ENCODE measurements around the gene UGT2B17.
"Not testable (repeated sequence)": the region's sequence is repeated elsewhere in the genome, so short reads cannot be mapped to it uniquely, and the experiment has no call there.

The UGT2B17 gene

DNA sequence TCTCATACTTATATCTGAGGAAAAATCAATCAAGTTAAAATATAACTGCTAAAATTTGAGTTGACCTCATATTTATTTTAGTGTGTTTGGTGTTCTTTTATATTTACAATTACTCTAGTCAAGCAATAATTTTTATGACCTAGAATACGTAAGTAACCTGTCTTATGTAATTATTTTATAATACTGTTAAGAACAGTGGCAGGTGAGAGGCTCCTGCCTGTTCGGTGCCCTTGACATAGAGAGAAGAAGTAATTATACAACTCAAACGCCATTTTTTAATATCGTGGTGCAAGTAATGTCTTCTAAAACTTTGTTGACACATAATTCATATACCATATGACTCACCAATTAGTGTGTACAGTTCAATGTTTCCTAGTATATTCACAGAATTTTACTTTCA is 7.6 kb downstream of the UGT2B17 start:
- DNase-seq: not testable (repeated sequence)

DNA sequence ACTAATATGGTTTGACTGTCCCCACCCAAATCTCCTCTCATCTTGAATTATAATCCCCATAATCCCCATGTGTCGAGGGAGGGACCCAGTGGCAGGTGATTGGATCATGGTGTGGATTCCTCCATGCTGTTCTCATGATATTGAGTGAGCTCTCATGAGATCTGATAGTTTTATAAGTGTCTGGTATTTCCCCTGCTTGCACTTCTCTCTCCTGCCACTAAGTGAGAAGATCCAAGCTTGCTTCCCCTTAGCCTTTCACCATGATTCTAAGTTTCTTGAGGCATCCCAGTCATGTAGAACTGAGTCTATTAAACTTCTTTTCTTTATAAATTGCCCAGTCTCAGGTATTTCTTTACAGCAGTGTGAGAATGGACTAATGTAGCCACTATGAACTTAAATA is 9.8 kb downstream of the UGT2B17 start:
- DNase-seq: not testable (repeated sequence)

DNA sequence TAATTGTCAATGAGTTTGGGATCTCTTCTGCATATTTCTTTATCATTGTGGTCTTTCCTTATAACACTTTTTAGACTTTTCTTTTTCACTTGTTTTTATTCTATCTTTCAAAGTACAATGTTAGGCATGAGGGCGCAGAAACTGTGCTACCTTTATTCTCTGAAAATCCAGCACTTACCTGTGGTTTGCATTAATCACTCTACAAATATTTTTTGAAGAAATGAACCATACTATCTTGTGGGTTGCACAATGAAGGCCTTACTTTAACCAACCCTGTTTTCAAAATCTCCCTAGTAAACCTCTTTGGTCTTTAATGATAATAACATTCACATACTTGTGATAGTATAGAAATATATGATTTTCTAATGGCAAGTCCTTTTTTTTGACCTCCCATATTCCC is 11.0 kb downstream of the UGT2B17 start:
- not testable (repeated sequence) for DNase-seq

DNA sequence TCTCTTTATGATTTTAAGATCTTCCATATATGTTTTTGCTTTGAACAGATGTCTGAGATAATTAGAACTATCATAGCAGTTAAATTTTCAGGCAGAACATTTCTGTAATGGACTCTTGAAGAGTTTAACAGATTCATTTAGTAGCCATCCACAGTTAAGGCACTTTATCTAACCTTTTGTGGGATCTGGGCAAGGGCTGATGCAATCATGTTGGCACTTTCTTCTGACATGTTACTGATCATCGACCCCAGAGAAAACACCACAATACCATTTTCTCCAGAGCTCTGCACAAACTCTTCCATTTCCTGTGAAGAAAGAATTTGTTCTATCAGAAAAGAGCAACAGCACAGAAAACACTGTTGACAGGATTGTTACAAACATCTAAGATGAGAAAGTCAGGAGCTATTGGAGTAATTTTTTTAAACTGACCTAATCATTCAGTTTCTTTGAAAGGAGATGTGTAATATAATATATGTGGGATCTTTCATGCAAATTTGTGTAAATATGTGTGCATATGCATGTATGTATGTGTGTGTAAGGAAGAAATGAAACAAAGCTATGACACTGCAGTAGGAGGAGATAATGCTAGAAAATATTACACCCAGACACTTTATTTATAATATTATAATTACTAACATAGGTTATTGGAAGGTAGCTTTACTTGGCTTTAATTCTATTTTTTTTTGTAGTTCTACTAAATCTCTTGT is 15.6 kb downstream of the UGT2B17 start:
- DNase-seq: not testable (repeated sequence)

DNA sequence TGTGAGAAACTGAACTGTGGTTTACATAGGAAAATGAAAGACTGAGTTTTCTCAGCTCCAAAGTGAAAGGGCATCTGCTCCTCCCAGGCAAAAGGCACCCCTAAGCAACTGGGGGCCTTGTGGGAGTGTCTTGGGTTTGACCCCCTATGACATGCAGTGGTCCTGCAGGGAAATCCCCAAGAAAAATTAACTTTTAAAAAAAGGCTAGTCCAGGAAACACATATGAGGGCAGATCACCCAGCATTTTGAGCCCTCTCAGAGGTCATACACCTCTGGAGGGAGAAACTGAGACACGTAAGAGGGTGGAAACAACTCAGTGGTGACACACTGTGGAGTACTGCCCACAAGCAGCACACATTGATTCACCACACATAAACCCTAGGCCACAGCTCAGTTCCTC is 22.3 kb downstream of the UGT2B17 start:
- not testable (repeated sequence) for DNase-seq

DNA sequence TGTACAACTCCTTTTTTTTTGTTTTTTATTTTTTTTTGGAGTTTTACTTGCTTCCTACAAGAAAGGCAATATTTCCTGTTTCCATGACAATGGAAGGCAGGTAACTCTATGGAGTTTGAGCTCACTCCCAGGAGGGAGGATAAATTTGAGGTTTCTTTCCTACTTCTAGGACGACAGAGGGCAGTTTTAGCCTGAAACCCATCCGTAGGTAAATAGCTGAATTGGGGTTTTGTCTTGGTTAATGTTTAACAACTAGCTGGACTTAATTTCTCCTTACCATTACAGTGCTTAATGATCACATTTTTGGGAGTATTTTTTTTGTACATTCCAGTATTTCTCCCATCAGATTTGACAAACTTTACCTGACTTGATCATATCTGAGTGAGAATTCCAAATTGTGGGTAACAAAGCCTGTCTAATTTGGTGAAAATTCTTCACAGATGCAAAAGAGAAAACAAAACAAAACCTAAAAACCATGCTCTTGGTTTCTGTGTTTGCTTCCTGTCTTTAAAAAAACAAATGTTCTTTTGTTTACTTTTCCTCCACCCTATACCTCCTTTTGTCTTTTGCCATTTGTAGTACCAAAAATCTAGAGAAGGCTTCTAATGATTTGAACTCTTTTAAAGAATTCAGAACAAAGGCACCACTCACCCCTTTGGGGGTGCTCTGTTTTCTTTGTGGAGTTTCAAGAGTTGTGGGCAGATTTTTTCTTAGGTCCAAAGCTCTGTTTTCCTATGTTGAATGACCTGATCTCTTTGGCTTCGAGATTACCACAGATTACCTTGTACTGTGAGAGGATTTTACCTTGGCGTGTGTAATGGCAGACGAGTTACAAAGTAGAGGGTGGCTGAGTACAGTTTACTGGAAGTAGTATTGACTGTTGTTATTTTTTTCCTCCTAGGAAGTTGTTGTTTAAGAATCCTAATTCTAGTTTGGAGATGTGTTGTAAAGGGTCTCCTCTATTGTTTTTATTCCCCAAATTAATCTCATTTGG is 23.0 kb downstream of the UGT2B17 start:
- not testable (repeated sequence) for DNase-seq

DNA sequence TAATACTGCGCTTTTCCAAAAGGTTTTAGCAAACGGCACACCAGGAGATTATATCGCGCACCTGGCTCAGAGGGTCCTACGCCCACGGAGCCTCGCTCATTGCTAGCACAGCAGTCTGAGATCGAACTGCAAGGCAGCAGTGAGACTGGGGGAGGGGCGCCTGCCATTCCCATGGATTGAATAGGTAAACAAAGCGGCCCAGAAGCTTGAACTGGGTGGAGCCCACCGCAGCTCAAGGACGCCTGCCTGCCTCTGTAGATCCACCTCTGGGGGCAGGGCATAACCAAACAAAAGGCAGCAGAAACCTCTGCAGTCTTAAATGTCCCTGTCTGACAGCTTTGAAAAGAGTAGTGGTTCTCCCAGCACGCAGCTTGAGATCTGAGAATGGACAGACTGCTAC is 33.4 kb downstream of the UGT2B17 start:
- DNase-seq: not testable (repeated sequence)

DNA sequence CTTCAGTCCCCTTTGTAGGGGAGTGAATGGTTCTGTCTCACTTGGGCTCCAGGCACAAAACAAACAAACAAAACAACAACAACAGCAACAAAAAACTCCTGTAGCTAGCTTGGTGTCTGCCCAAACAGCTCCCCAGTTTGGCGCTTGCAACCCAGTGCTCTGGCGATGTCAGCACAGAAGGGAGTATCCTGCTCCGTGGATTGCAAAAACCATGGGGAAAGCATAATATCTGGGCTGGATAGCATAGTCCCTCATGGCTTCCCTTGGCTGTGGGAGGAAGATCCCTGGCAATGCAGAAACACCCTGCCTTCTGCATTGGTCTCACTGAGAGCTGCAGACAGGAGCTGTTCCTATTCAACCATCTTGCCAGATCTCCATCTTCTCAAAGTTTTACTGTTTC is 39.7 kb downstream of the UGT2B17 start:
- DNase-seq: no peak

DNA sequence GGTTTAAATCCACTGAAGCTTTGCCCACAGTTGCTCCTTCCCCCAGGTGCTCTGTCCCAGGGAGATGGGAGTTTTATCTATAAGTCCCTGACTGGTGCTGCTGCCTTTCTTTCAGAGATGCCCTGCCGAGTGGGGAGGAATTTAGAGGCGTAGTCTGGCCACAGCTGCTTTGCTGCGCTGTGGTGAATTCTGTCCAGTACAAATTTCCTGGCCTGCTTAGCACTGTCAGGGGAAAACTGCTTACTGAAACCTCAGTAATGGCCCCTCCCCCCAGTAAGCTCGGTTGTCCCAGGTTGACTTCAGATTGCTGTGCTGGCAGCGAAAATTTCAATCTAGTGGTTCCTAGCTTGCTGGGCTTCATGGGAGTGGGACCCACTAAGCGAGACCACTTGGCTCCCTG is 40.1 kb downstream of the UGT2B17 start:
- no peak for DNase-seq

DNA sequence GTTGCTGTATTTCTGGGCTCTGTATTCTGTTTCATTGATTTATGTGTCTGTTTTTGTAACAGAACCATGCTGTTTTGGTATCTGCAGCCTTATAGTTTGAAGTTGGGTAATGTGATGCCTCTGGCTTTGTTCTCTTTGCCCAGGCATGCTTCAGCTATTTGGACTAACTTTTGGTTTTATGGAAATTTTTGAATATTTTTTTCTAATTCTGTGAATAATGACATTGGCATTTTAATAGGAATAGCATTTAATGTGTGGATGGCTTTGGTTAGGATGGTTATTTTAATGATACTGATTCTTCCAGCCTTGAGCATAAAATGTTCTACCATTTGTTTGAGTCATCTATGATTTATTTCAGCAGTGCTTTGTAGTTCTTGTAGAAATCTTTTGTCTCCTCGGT is 53.9 kb downstream of the UGT2B17 start:
- not testable (repeated sequence) for DNase-seq

DNA sequence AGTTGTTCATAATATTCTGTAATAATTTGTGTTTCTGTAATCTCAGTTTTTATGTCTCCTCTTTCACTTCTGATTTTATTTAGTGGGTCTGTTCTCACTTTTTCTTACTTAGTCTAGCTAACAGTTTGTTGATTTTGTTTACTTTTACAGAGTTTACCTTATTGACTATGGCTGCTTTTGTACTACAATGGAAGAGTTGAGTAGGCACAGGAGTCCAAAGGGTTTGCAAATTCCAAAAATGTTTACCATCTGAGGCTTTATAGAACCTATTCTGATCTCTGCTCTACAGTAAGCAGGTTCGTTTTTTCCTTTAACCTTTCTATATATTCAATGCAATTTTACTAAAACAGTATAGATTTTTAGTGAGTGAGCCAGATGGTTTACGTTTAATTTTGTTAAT is 55.1 kb downstream of the UGT2B17 start:
- DNase-seq: no peak

DNA sequence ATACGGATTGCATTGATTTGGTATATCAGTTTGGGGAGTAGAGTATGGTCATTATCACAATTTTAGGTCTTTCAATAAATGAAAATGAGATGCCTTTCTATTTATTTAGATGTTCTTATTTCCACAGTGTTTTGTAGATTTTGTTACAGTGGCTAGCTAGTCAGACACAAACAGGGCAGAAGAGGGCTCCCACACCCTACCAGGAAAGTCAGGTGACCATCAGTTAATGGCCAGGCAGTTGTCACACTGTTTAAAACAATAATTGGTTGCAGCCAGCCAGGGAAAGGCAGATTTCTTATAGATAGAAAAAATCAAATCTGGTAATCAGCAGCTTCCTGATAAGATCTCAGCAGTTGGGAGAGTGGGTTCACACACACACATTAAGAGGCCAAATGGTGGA is 57.2 kb downstream of the UGT2B17 start:
- no peak for DNase-seq

DNA sequence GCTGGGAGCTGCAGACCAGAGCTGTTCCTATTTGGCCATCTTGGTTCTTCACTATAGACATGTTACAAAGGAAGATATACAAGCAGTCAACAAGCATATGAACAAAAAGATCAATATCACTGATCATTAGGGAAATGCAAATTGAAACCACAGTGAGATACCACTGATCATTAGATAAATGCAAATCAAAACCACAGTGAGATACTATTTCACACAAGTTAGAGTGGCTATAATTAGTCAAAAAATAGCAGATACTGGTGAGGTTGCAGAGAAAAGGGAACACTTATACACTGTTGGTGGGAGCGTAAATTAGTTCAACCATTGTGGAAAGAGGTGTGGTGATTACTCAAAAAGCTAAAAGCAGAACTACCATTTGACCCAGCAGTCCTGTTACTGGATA is 70.7 kb downstream of the UGT2B17 start:
- DNase-seq: not testable (repeated sequence)

DNA sequence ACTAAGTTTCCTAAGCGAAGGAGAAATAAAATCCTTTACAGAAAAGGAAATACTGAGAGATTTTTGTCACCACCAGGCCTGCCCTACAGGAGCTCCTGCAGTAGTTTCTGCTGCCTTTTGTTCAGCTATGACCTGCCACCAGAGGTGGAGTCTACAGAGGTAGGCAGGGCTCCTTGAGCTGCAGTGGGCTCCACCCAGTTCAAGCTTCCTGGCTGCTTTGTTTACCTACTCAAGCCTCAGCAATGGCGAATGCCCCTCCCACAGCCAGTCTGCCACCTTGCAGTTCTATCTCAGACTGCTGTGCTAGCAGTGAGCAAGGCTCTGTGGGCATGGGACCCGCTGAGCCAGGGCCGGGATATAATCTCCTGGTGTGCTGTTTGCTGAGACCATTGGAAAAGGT is 71.3 kb downstream of the UGT2B17 start:
- DNase-seq: not testable (repeated sequence)

DNA sequence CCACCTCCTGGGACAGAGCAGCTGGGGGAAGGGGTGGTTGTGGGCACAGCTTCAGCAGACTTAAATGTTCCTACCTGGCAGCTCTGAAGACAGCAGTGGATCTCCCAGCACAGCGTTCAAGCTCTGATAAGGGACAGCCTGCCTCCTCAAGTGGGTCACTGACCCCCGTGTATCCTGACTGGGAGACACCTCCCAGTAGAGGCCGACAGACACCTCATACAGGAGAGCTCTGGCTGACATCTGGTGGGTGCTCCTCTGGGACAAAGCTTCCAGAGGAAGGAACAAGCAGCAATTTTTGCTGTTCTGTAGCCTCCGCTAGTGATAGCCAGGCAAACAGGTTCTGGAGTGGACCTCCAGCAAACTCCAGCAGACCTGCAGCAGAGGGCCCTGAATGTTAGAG is 72.7 kb downstream of the UGT2B17 start:
- DNase-seq: not testable (repeated sequence)

DNA sequence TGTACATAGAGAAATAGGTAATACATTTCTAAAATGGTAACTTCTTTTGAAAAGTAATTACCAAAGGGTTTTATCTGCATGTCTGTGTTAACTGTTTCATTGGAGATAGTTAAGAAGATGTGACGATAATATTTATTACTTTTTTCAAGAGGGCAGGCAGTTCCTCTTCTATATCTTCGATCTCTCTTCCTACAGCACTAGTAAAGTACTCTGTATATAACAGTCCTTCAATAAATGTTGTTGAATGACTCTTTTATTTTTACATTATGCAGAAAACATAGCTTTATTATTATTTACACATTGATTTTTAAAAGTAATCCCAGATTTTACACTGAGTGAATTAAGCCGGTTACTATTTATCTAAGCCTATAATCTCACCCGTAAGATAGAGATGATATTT is 77.1 kb downstream of the UGT2B17 start:
- no peak for DNase-seq

DNA sequence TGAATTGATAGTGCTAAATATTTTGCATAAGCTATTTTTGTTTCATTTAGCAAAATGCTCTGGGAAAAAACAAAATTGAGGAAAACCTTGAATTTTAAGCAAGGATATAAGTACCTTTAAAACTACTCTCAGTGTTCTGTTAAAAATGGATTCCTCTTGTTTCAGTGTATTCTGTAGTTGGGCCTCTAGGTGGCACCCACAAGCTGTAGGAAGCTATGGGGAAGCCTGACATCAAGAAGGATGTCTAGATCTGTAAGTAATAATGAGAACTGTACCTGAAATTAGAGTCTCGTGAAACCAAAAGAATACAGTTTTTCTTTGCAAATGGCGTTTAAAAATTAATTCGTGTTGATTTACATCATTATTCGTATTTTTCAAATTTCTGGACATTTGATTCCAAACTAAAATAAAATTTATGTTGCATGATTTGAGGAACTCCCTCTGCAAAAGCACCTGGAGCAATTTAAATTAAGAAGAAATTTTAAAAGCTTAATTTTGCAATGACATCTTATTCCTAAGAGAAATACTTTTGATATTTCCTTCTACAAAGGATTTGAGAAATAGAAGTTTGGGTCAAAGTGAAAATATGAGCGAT is 77.6 kb downstream of the UGT2B17 start:
- DNase-seq: peak; percentile 23

DNA sequence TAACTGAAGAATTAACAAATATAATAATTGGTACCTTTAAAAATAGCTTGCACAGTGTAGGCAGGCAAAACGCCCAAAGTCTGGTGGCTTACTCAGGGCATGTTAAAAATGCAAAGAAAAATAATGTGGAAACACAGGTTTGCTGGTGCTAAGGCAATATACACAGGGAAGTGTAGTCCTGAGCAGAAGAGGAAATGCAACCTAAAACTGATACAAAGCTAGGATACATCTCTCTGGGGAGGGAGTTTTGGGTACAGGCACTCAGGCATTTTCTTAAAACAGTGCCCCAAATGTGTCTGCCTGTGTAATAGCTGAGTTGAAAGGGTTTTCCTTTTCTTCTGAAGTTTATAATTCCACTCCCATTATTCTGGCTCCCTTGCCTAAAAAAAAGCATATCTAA is 81.4 kb downstream of the UGT2B17 start:
- no peak for DNase-seq

DNA sequence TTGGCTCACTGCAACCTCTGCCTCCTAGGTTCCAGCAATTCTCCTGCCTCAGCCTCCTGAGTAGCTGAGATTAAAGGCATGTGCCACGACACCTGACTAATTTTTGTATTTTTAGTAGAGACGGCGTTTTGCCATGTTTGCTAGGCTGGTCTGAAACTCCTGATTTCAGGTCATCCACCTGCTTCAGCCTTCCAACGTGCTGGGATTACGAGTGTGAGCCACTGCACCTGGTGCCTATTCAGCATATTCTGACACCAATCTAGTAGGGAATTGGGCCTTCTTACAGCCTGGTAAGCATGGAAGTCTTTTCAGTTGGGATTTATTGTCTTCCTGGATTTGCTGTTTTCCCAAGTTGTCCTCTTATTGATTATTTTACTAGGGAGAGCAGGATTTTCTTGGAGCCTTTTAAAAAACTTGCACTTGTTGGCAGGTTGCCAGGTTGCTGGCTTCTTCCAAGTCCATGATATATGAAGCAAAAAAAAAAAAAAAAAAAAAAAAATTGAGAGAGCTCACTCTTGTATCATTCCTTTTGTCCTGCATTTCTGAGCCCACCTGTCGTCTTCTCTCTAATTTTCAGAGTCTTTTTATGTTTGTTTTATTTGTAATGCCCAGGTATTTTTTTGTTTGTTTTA is 85.2 kb downstream of the UGT2B17 start:
- DNase-seq: no peak

DNA sequence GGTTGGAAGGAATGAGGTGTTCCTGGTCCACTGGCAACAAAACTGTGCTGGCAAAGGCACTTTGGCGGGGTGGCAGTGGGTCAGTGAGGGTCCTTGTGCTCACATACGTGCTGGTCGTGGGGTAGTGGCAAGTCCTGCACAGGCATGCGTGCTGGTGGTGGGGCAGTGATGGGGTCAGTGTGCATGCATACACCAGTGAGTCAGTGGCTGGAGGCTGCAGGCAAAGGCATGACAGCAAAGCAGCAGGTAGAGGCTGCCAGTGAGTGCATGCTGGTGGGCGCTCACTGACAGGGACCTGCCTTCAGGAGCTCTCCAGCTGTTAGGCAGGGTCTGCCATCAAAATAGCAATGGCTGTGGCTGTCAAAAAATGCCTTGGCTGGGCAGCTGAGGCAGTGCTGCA is 86.8 kb downstream of the UGT2B17 start:
- DNase-seq: no peak
